Progenitor cell of endocrine pancreas (in vitro differentiated cells): ENCODE data around the gene TMEM72. TPM values are rescaled to one million over a fixed set of nuclear protein-coding genes. Genes with fewer than 3 reads are reported as not detected.

Experiments used
- DNase-seq: peaks from one replicate; pipeline ENCODE4 v3.0.0; 2021; ENCODE audit warnings: low spot score; ENCODE audit not compliant: unreplicated experiment
- H3K27ac Mint-ChIP-seq: 2 replicates; pipeline ENCODE4 v1.8.0; 2021; ENCODE audit warnings: mild to moderate bottlenecking, moderate library complexity, mixed read lengths
- H3K27me3 Mint-ChIP-seq: 2 replicates; pipeline ENCODE4 v1.8.0; 2021; ENCODE audit warnings: mixed read lengths
- H3K36me3 Mint-ChIP-seq: 2 replicates; pipeline ENCODE4 v1.8.0; 2022; ENCODE audit warnings: mixed read lengths; ENCODE audit not compliant: insufficient read depth
- H3K4me1 Mint-ChIP-seq: 2 replicates; pipeline ENCODE4 v1.8.0; 2021; ENCODE audit warnings: low read depth, mixed read lengths
- H3K4me3 Mint-ChIP-seq: 2 replicates; pipeline ENCODE4 v1.8.0; 2021; ENCODE audit warnings: low read depth, mild to moderate bottlenecking, moderate library complexity, mixed read lengths
- H3K9me3 Mint-ChIP-seq: 2 replicates; pipeline ENCODE4 v1.8.0; 2021; ENCODE audit warnings: low read depth, mixed read lengths
- CTCF ChIP-seq: fragments of 200-600 bp; sonication (generic); IDR thresholded peaks from one replicate; pipeline ENCODE4 v1.5.0; 2021; ENCODE audit warnings: antibody characterized with exemption, mild to moderate bottlenecking; ENCODE audit not compliant: unreplicated experiment
- total RNA-seq: library from RNA; stranded (reverse); gene quantifications from 2 replicates; pipeline ENCODE4 v1.2.1, GENCODE V29; 2021

The TMEM72 gene
- total RNA-seq, 1 donor from 2014 or later: 0.93 TPM

- TF ChIP-seq CTCF: peak; percentile 33
- Mint-ChIP-seq H3K9me3 (no peaks in the 10 kb centered on the region), H3K36me3 (no peaks in the 10 kb centered on the region), H3K27me3 (peaks cover 35% of the 10 kb centered on the region), H3K4me1 (peaks cover 12% of the 10 kb centered on the region), H3K4me3 (peak overlapping the region; percentile 80), H3K27ac (peak overlapping the region; percentile 95)
- DNase-seq: peak; percentile 84
These were observed 32.2 kb upstream of the TMEM72 start for GRCh38 chr10:44878706-44879530.

GRCh38 chr10:44879531-44879899 is 31.6 kb upstream of the TMEM72 start:
- DNase-seq: no peak
- H3K36me3 Mint-ChIP-seq: no peaks in the 10 kb centered on the region
- peaks cover 12% of the 10 kb centered on the region for H3K4me1 Mint-ChIP-seq
- no peaks in the 10 kb centered on the region for H3K9me3 Mint-ChIP-seq
- no peak overlapping the region for H3K27ac Mint-ChIP-seq
- no peak for TF ChIP-seq CTCF
- peaks cover 38% of the 10 kb centered on the region for H3K27me3 Mint-ChIP-seq
- H3K4me3 Mint-ChIP-seq: peak overlapping the region; percentile 80

GRCh38 chr10:44880090-44880715 is 30.9 kb upstream of the TMEM72 start:
- Mint-ChIP-seq H3K27ac (peak overlapping the region; percentile 50), H3K4me3 (peak overlapping the region; percentile 61), H3K27me3 (peaks cover 38% of the 10 kb centered on the region), H3K4me1 (peaks cover 12% of the 10 kb centered on the region), H3K9me3 (no peaks in the 10 kb centered on the region), H3K36me3 (no peaks in the 10 kb centered on the region)
- DNase-seq: no peak
- no peak for TF ChIP-seq CTCF

- DNase-seq: no peak
- Mint-ChIP-seq H3K9me3 (no peaks in the 10 kb centered on the region), H3K4me3 (no peak overlapping the region), H3K36me3 (no peaks in the 10 kb centered on the region), H3K4me1 (peaks cover 12% of the 10 kb centered on the region), H3K27ac (no peak overlapping the region), H3K27me3 (peaks cover 38% of the 10 kb centered on the region)
- no peak for TF ChIP-seq CTCF
These were observed 29.5 kb upstream of the TMEM72 start for GRCh38 chr10:44881649-44882048.

- Mint-ChIP-seq H3K4me3 (no peak overlapping the region), H3K4me1 (peaks cover 12% of the 10 kb centered on the region), H3K27ac (no peak overlapping the region), H3K27me3 (peaks cover 38% of the 10 kb centered on the region), H3K36me3 (no peaks in the 10 kb centered on the region), H3K9me3 (no peaks in the 10 kb centered on the region)
- TF ChIP-seq CTCF: no peak
- no peak for DNase-seq
These were observed 28.9 kb upstream of the TMEM72 start for GRCh38 chr10:44882166-44882720.
